Colonic mucosa (tissue), 4 donors: ENCODE data around the gene DENND1A. TPM values are rescaled to one million over a fixed set of nuclear protein-coding genes. Genes with fewer than 3 reads are reported as not detected.

ENCODE experiments used
- DNase-seq: peaks from one replicate; pipeline ENCODE4 v3.0.0-alpha.2; 2020
- H3K27ac ChIP-seq: fragments of 200-600 bp; one replicate; pipeline ENCODE4 v1.8.0; 2021
- H3K27me3 ChIP-seq: fragments of 200-600 bp; one replicate; pipeline ENCODE4 v1.8.0; 2021
- H3K36me3 ChIP-seq: fragments of 200-600 bp; one replicate; pipeline ENCODE4 v1.8.0; 2021
- H3K4me1 ChIP-seq: fragments of 200-600 bp; one replicate; pipeline ENCODE4 v1.8.0; 2021; ENCODE audit warnings: mild to moderate bottlenecking
- H3K4me3 ChIP-seq: fragments of 200-600 bp; one replicate; pipeline ENCODE4 v1.8.0; 2021
- H3K9ac ChIP-seq, 2 donors: one replicate each; pipeline ENCODE4 v1.7.0; 2013; ENCODE audit warnings: control low read depth in 2 of 2, low read depth in 2 of 2, low read length in 2 of 2
- H3K9me3 ChIP-seq: fragments of 200-600 bp; one replicate; pipeline ENCODE4 v1.8.0; 2021
- CTCF ChIP-seq: fragments of 200-600 bp; IDR thresholded peaks from one replicate; pipeline ENCODE4 v1.8.0; 2022; ENCODE audit warnings: antibody characterized with exemption, mild to moderate bottlenecking
- intact Hi-C: fragments of 100-400 bp; cut with DNase I; formaldehyde crosslinking; loops from one replicate; pipeline ENCODE4 v1.14.1; 2022
- total RNA-seq, 2 donors: library from RNA; stranded (reverse); fragmentation: NEBNext Ultra II Directional in 1 of 2; extraction: Animal tissue kit (Norgen Biotek cat#: 25700) in 1 of 2; gene quantifications; one replicate each; pipeline ENCODE4 v1.2.1, GENCODE V29; 2021
- donor health status: healthy.
- donor health status: DM: no; HTN: no; CAD: no.
- donor health status: DM: no; HTN: no; CAD: no.

The DENND1A gene
- total RNA-seq, 2 donors from 2014 or later = 34.3 to 39.9 TPM

DNA sequence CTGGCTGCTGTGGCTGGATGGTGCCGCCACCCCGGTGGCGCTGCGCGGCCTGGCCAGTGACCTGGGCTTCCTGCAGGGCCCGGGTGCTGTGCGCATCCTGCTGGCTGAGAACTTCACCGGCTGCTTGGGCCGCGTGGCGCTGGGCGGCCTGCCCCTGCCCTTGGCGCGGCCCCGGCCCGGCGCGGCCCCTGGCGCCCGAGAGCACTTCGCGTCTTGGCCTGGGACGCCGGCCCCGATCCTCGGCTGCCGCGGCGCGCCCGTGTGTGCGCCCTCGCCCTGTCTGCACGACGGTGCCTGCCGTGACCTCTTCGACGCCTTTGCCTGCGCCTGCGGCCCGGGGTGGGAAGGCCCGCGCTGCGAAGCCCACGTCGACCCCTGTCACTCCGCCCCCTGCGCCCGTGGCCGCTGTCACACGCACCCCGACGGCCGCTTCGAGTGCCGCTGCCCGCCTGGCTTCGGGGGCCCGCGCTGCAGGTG lies 556.4 kb downstream of the DENND1A start:
- DNase-seq = no peak
- TF ChIP-seq CTCF = no peak
- H3K27ac ChIP-seq = no peak overlapping the region
- no peaks in the 10 kb centered on the region for H3K36me3 ChIP-seq
- no peaks in the 10 kb centered on the region for H3K27me3 ChIP-seq
- no peak overlapping the region for H3K9ac ChIP-seq
- intact Hi-C loops = no loop called here
- H3K4me1 ChIP-seq = peaks cover 22% of the 10 kb centered on the region
- no peaks in the 10 kb centered on the region for H3K9me3 ChIP-seq
- H3K4me3 ChIP-seq = no peak overlapping the region

GRCh38 chr9:123372766-123373446 lies 557.0 kb downstream of the DENND1A start:
- Histone ChIP-seq H3K4me1 (peaks cover 22% of the 10 kb centered on the region), H3K27ac (no peak overlapping the region), H3K36me3 (no peaks in the 10 kb centered on the region), H3K9ac (no peak overlapping the region), H3K4me3 (no peak overlapping the region), H3K27me3 (no peaks in the 10 kb centered on the region), H3K9me3 (no peaks in the 10 kb centered on the region)
- intact Hi-C loops = no loop called here
- TF ChIP-seq CTCF = no peak
- DNase-seq = no peak

DNA sequence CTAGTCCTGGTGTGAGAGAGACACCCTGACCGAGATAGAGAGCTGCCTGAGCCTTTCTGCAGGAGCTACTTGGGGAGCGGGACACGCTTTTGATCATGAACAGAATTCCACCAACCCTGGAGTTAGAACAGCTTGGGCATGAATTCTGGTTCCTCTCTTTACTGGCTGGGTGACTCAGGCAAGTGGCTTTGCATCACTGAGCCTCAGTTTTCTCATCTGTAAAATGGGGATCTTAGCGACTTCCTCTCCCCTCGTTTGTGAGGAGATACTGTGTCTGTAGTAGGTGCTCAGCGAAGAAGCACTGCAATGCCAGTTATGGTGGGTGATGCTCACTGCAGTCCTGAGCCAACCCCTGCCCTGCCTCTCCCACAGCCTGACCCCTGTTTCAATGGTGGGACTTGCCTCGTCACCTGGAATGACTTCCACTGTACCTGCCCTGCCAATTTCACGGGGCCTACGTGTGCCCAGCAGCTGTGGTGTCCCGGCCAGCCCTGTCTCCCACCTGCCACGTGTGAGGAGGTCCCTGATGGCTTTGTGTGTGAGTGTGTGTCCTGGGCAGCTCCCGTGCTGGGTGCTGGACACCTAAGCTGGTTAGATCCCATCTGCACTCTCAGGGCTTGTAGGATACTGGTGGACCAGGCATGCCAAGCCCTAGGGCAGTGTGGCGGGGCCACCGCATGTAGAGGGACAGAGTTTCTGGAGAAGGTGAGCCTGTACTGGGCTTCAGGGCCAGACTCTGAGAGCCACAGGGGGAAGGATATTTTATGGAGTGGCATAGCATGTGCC lies 557.9 kb downstream of the DENND1A start:
- H3K27me3 ChIP-seq = no peaks in the 10 kb centered on the region
- DNase-seq = no peak
- no peaks in the 10 kb centered on the region for H3K9me3 ChIP-seq
- intact Hi-C loops = no loop called here
- no peak overlapping the region for H3K27ac ChIP-seq
- TF ChIP-seq CTCF = no peak
- H3K4me3 ChIP-seq = no peak overlapping the region
- H3K4me1 ChIP-seq = peaks cover 18% of the 10 kb centered on the region
- no peak overlapping the region for H3K9ac ChIP-seq
- H3K36me3 ChIP-seq = no peaks in the 10 kb centered on the region

GRCh38 chr9:123371228-123371584 lies 558.7 kb downstream of the DENND1A start:
- Histone ChIP-seq H3K27me3 (no peaks in the 10 kb centered on the region), H3K36me3 (no peaks in the 10 kb centered on the region), H3K27ac (no peak overlapping the region), H3K4me3 (no peak overlapping the region), H3K4me1 (peaks cover 18% of the 10 kb centered on the region), H3K9ac (no peak overlapping the region), H3K9me3 (no peaks in the 10 kb centered on the region)
- intact Hi-C loops = no loop called here
- no peak for TF ChIP-seq CTCF
- DNase-seq = no peak

DNA sequence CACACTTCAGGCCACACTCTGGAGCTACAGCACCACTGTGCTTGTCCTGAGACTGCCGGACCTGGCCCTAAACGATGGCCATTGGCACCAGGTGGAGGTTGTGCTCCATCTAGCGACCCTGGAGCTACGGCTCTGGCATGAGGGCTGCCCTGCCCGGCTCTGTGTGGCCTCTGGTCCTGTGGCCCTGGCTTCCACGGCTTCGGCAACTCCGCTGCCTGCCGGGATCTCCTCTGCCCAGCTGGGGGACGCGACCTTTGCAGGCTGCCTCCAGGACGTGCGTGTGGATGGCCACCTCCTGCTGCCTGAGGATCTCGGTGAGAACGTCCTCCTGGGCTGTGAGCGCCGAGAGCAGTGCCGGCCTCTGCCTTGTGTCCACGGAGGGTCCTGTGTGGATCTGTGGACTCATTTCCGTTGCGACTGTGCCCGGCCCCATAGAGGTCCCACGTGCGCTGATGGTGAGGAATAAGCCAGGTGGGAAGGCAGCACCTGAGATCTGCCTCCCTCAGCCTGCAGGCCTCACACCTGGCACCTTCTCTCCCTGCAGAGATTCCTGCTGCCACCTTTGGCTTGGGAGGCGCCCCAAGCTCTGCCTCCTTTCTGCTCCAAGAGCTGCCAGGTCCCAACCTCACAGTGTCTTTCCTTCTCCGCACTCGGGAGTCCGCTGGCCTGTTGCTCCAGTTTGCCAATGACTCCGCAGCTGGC lies 559.2 kb downstream of the DENND1A start:
- no peak for DNase-seq
- H3K4me1 ChIP-seq = peaks cover 15% of the 10 kb centered on the region
- intact Hi-C loops = no loop called here
- TF ChIP-seq CTCF = no peak
- no peaks in the 10 kb centered on the region for H3K9me3 ChIP-seq
- H3K27me3 ChIP-seq = no peaks in the 10 kb centered on the region
- H3K27ac ChIP-seq = no peak overlapping the region
- no peak overlapping the region for H3K4me3 ChIP-seq
- no peaks in the 10 kb centered on the region for H3K36me3 ChIP-seq
- no peak overlapping the region for H3K9ac ChIP-seq
